GM12878 (cell line): ENCODE data around the gene TTYH1.

Experiments used
- BCL3 ChIP-seq: IDR thresholded peaks from 2 replicates; pipeline ENCODE4 v1.6.1; 2011; ENCODE audit warnings: borderline replicate concordance, low read depth, mild to moderate bottlenecking, moderate library complexity, low read length; ENCODE audit not compliant: insufficient read depth, poor library complexity, severe bottlenecking
- CHD4 ChIP-seq: fragments of 200-600 bp; sonication (generic); IDR thresholded peaks from 2 replicates; pipeline ENCODE4 v1.6.1; 2016; ENCODE audit warnings: mild to moderate bottlenecking
- CTCF ChIP-seq, 3 experiments: IDR thresholded peaks in 2 of 3; conservative IDR thresholded peaks in 1 of 3; 2 replicates each; pipeline ENCODE4 v1.5.1; 2011; ENCODE audit warnings: low read depth in 3 of 3, low read length in 3 of 3, mild to moderate bottlenecking in 3 of 3, control low read depth in 2 of 3, moderate library complexity in 2 of 3, inconsistent platforms in 1 of 3, mixed read lengths in 1 of 3; ENCODE audit not compliant: control insufficient read depth in 2 of 3, insufficient read depth in 1 of 3; ENCODE audit errors: extremely low read depth in 1 of 3
- EGR1 ChIP-seq, 2 experiments: IDR thresholded peaks; 1 replicate in 1 of 2; 2 replicates in 1 of 2; pipeline ENCODE4 v1.6.1; 2011 to 2012; ENCODE audit warnings: low read depth in 2 of 2, low read length in 2 of 2, borderline replicate concordance in 1 of 2, mild to moderate bottlenecking in 1 of 2, moderate library complexity in 1 of 2
- MXI1 ChIP-seq: fragments of 150-350 bp; IDR thresholded peaks from 2 replicates; pipeline ENCODE4 v1.6.1; 2011; ENCODE audit warnings: low read depth, mild to moderate bottlenecking, inconsistent platforms, low read length, improper control_type of control experiment
- MYC ChIP-seq: IDR thresholded peaks from 2 replicates; pipeline ENCODE4 v1.6.1; 2011; ENCODE audit warnings: mild to moderate bottlenecking, low read length, moderate library complexity, inconsistent platforms; ENCODE audit not compliant: insufficient read depth, insufficient replicate concordance, insufficient read length, severe bottlenecking
- NR2C1 ChIP-seq: fragments of 450-650 bp; IDR thresholded peaks from 2 replicates; pipeline ENCODE4 v1.6.1; 2017; ENCODE audit warnings: antibody characterized with exemption, mild to moderate bottlenecking, moderate library complexity
- POLR2A ChIP-seq: IDR thresholded peaks from 2 replicates; pipeline ENCODE4 v1.6.1; 2011; ENCODE audit warnings: low read depth, mild to moderate bottlenecking, low read length

DNA sequence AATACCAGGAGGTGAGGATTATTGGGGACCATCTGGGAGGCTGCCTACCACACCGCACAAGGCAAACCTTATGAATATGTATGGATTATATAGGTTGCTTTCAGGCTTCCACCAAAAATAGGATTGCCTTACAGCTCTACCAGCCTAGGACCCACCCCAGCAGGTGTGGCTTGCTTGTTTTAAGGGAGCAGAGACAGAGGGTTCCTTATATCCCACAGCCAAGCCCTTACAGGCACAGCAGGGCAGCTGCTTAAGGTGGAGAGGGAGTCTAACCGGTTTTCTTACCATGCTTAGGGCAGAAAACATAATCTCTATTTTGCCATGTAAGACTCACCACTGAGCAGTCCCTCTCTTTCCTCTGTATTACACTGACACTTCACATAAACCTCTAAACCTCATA is 16.1 kb upstream of the TTYH1 start:
- TF ChIP-seq CHD4 (no peak), EGR1 (IDR thresholded peaks at IDR 0.05; ENCODE audit: borderline replicate concordance in 1 of 2, low read depth in 2 of 2, low read length in 2 of 2) (no peak), CTCF (IDR thresholded peaks at IDR 0.05 in 2 of 3, conservative IDR thresholded peaks at IDR 0.05 in 1 of 3; ENCODE audit: control insufficient read depth in 2 of 3, extremely low read depth in 1 of 3, insufficient read depth in 1 of 3, low read depth in 3 of 3, low read length in 3 of 3) (no peak), NR2C1 (no peak), MYC (no peak), BCL3 (no peak), POLR2A (no peak), MXI1 (no peak)
